OCI-LY7 (cell line): Measurements from ENCODE around the gene LRRC9. TPM values are rescaled to one million over a fixed set of nuclear protein-coding genes. Genes with fewer than 3 reads are reported as not detected.

ENCODE experiments used
- BruUV-seq: library from RNA; stranded (reverse); fragments of 400-500 nt; replicated peaks from 2 replicates; lab custom pipeline; 2021; lab: Mats Ljungman, UMichigan
- CTCF ChIA-PET: fragments of 300-600 bp; sonication (Branson Sonifier 250); formaldehyde crosslinking; loops from one replicate; lab custom pipeline; 2022; ENCODE audit warnings: antibody characterized with exemption; ENCODE audit not compliant: unreplicated experiment; lab: Charles Lee
- POLR2A ChIA-PET: fragments of 300-600 bp; sonication (Branson Sonifier 250); formaldehyde crosslinking; loops from one replicate; lab custom pipeline; 2022; ENCODE audit warnings: antibody characterized with exemption; lab: Charles Lee
- DNase-seq: peaks from one replicate; pipeline ENCODE4 v3.0.0-alpha.2; 2015; ENCODE audit warnings: low spot score
- H2AFZ ChIP-seq: fragments of 200-600 bp; sonication (generic), shearing (Covaris generic); 2 replicates; pipeline ENCODE4 v1.6.1; 2014; ENCODE audit warnings: mild to moderate bottlenecking, antibody characterized with exemption, low read length, moderate library complexity
- H3K27ac ChIP-seq: fragments of 200-600 bp; sonication (generic); 2 replicates; pipeline ENCODE4 v1.5.1; 2014; ENCODE audit warnings: mixed run types, low read depth, mild to moderate bottlenecking, moderate library complexity, low read length, inconsistent platforms; ENCODE audit not compliant: poor library complexity, severe bottlenecking
- H3K36me3 ChIP-seq: fragments of 200-600 bp; sonication (generic); 2 replicates; pipeline ENCODE4 v1.6.1; 2014; ENCODE audit warnings: mild to moderate bottlenecking, antibody characterized with exemption, low read length, moderate library complexity, mixed read lengths; ENCODE audit not compliant: insufficient read depth
- H3K4me1 ChIP-seq: fragments of 200-600 bp; sonication (generic); 2 replicates; pipeline ENCODE4 v1.5.1; 2014; ENCODE audit warnings: mild to moderate bottlenecking, low read length; ENCODE audit not compliant: insufficient read depth, poor library complexity, severe bottlenecking
- H3K4me2 ChIP-seq: fragments of 200-600 bp; sonication (generic); 2 replicates; pipeline ENCODE4 v1.6.1; 2014; ENCODE audit warnings: mild to moderate bottlenecking, low read length
- H3K4me3 ChIP-seq: fragments of 200-600 bp; sonication (generic); 2 replicates; pipeline ENCODE4 v1.5.1; 2014; ENCODE audit warnings: mild to moderate bottlenecking, low read depth, low read length; ENCODE audit not compliant: poor library complexity, severe bottlenecking
- H3K79me2 ChIP-seq: fragments of 200-600 bp; sonication (generic); 2 replicates; pipeline ENCODE4 v1.6.1; 2016; ENCODE audit warnings: low read depth, mild to moderate bottlenecking, low read length, moderate library complexity, mixed read lengths; ENCODE audit not compliant: insufficient read depth
- H3K9me2 ChIP-seq: fragments of 200-600 bp; sonication (generic); 2 replicates; pipeline ENCODE4 v1.6.1; 2016; ENCODE audit warnings: mild to moderate bottlenecking, low read length, mixed read lengths; ENCODE audit not compliant: insufficient read depth
- H3K9me3 ChIP-seq: fragments of 200-600 bp; sonication (generic); 2 replicates; pipeline ENCODE4 v1.6.1; 2014; ENCODE audit warnings: mild to moderate bottlenecking, mixed run types, low read length, mixed read lengths
- H4K20me1 ChIP-seq: fragments of 200-600 bp; sonication (generic); 2 replicates; pipeline ENCODE4 v1.6.1; 2014; ENCODE audit warnings: mild to moderate bottlenecking, antibody characterized with exemption, low read length, moderate library complexity, mixed read lengths; ENCODE audit not compliant: insufficient read depth
- CTCF ChIP-seq: fragments of 200-600 bp; sonication (generic); conservative IDR thresholded peaks from 2 replicates; pipeline ENCODE4 v1.5.1; 2014; ENCODE audit warnings: mild to moderate bottlenecking, antibody characterized with exemption, low read length, moderate library complexity, mixed read lengths
- EZH2phosphoT487 ChIP-seq: fragments of 200-600 bp; sonication (generic); IDR thresholded peaks from 2 replicates; pipeline ENCODE4 v1.6.1; 2018; ENCODE audit warnings: low read depth, borderline replicate concordance, mild to moderate bottlenecking, mixed run types, antibody characterized with exemption, low read length, moderate library complexity, mixed read lengths
- intact Hi-C: fragments of 100-400 bp; cut with micrococcal nuclease; formaldehyde crosslinking; loops from one replicate; pipeline ENCODE4 v1.10.0; 2022; ENCODE audit not compliant: unreplicated experiment
- total RNA-seq, 2 experiments: library from RNA; depleted of rRNA in 1 of 2; stranded (reverse); fragments of >200 nt in 1 of 2; shearing (Covaris generic) in 1 of 2; gene quantifications; 2 replicates each; pipeline ENCODE4 v1.2.3, GENCODE V29; 2014 to 2022

Gene LRRC9
- total RNA-seq, 2 experiments from 2014 or later: 0.65 TPM; not detected in 1

GRCh38 chr14:59913187-59913586 is 6.8 kb upstream of the LRRC9 start:
- H2AFZ ChIP-seq: no peak overlapping the region
- no TSS peak for BruUV-seq
- H3K36me3 ChIP-seq: no peaks in the 10 kb centered on the region
- H3K4me3 ChIP-seq: no peak overlapping the region
- TF ChIP-seq CTCF (no peak), EZH2phosphoT487 (no peak)
- no peaks in the 10 kb centered on the region for H3K79me2 ChIP-seq
- H4K20me1 ChIP-seq: no peaks in the 10 kb centered on the region
- CTCF ChIA-PET: no interaction called here
- intact Hi-C loops: no loop called here
- DNase-seq: no peak
- POLR2A ChIA-PET: no interaction called here
- H3K9me3 ChIP-seq: no peaks in the 10 kb centered on the region
- no peak overlapping the region for H3K4me2 ChIP-seq
- no peaks in the 10 kb centered on the region for H3K9me2 ChIP-seq
- H3K27ac ChIP-seq: no peak overlapping the region
- no peaks in the 10 kb centered on the region for H3K4me1 ChIP-seq

- Histone ChIP-seq H3K79me2 (no peaks in the 10 kb centered on the region), H3K9me2 (no peaks in the 10 kb centered on the region), H3K27ac (no peak overlapping the region), H3K36me3 (no peaks in the 10 kb centered on the region), H4K20me1 (no peaks in the 10 kb centered on the region), H2AFZ (peak overlapping the region; percentile 82), H3K4me3 (peak overlapping the region; percentile 54), H3K4me1 (peaks cover 3% of the 10 kb centered on the region), H3K9me3 (no peaks in the 10 kb centered on the region), H3K4me2 (peak overlapping the region; percentile 61; the same call in 1 of the 2 replicates)
- CTCF ChIA-PET: no interaction called here
- TF ChIP-seq CTCF (peak; percentile 72), EZH2phosphoT487 (no peak)
- no TSS peak for BruUV-seq
- intact Hi-C loops: no loop called here
- DNase-seq: peak; percentile 10
- POLR2A ChIA-PET: interaction anchor here (0.7 to 1.2 kb wide), 2 partner anchors 26 to 247 kb away, joined by 3 read pairs; no protein-coding TSS in a partner anchor
Measured at GRCh38 chr14:59918824-59919569, 947 bp upstream of the LRRC9 start.

- H4K20me1 ChIP-seq: no peaks in the 10 kb centered on the region
- TF ChIP-seq EZH2phosphoT487 (no peak), CTCF (no peak)
- H2AFZ ChIP-seq: no peak overlapping the region; the same call in 1 of the 2 replicates
- no peaks in the 10 kb centered on the region for H3K79me2 ChIP-seq
- H3K9me2 ChIP-seq: no peaks in the 10 kb centered on the region
- intact Hi-C loops: no loop called here
- no peak overlapping the region for H3K27ac ChIP-seq
- ChIA-PET POLR2A (no interaction called here), CTCF (no interaction called here)
- H3K4me3 ChIP-seq: no peak overlapping the region
- no peaks in the 10 kb centered on the region for H3K9me3 ChIP-seq
- peaks cover 3% of the 10 kb centered on the region for H3K4me1 ChIP-seq
- H3K4me2 ChIP-seq: no peak overlapping the region
- H3K36me3 ChIP-seq: no peaks in the 10 kb centered on the region
- no TSS peak for BruUV-seq
- no peak for DNase-seq
Measured at GRCh38 chr14:59920378-59920683, 387 bp downstream of the LRRC9 start.
